ENCODE results near the gene HPS1.
A peak's percentile ranks its signal among the peaks of the same experiment; 100 is the strongest.

HPS1 gene

DNA sequence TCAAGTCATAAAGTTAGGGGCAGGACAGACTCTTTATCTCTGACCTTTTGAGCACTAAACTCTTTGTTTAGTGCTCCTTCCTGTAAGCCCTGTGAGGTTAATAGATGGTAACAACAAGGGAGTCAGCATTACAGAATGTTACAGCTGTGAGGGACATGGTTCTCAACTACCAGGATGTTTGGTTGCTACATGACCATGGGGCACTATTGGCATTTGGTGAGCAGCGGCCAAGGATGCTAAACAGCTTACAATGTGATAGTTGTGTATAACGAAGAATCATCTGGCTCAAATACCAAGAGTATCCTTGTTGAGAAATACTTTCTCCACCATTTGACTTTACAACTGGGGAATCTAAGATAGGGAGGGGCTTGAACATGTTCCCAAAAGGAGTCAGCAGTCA, 35.4 kb upstream of the HPS1 start:
- no peak for TF ChIP-seq SPI1 (IDR thresholded peaks at IDR 0.05; ENCODE audit: low read depth, low read length)
- TF ChIP-seq POLR2AphosphoS5 (IDR thresholded peaks at IDR 0.05; ENCODE audit: low read depth, low read length): no peak
- no peak for TF ChIP-seq PAX5 (IDR thresholded peaks at IDR 0.05; ENCODE audit: insufficient read depth, low read length, severe bottlenecking)
- DNase-seq (ENCODE audit: insufficient read length, low spot score) (no peak), FAIRE-seq (no peak)

GRCh38 chr10:98481404-98481945, 34.7 kb upstream of the HPS1 start:
- DNase-seq (ENCODE audit: insufficient read length, low spot score): no peak
- TF ChIP-seq PAX5 (IDR thresholded peaks at IDR 0.05; ENCODE audit: insufficient read depth, low read length, severe bottlenecking): no peak
- no peak for TF ChIP-seq POLR2A (IDR thresholded peaks at IDR 0.05; ENCODE audit: low read depth, low read length)
- no peak for TF ChIP-seq SPI1 (IDR thresholded peaks at IDR 0.05; ENCODE audit: low read depth, low read length)
- no peak for TF ChIP-seq TAF1 (IDR thresholded peaks at IDR 0.05; ENCODE audit: low read depth, low read length)
- TF ChIP-seq POLR2AphosphoS5 (IDR thresholded peaks at IDR 0.05; ENCODE audit: low read depth, low read length): no peak
- no peak for TF ChIP-seq POU2F2 (IDR thresholded peaks at IDR 0.05; ENCODE audit: low read depth, low read length)
- FAIRE-seq: no peak

DNA sequence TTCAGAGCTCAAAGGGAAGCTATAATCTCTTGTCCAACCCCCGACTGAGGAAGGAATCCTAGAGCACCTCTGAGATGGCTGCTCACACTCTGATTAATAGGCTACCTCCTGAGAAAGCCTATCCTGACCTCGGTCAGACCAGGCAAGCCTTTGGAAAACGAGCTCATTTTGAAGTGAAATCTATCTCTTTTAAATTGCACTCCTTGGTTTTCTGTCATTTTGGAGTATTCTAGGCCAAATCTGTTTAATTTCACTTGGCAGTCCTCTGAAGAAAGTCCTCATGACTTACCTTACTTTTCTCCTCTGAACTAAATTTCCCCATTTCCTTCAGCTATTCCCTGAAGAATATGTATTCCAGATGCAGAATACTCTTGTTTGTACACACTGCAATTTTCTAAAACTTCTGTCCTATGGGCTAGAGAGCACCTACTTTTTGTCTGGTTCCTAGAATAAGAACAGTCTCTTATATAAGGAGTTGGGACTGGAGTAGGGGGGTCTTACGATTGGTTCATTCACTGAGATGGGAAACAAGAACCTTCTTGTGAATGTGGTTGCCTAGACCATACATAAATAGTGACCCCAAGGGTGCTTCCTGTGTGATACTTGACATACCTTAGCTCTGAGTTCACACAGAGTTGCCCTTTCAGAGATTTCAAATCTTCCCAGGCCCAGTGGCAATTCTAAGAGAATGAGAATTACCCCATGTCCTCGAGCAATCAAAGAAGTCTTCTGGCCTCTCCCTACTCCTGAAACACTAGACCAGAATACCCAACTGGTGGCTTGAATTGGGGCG, 31.9 kb upstream of the HPS1 start:
- FAIRE-seq (no peak), DNase-seq (ENCODE audit: insufficient read length, low spot score) (no peak)
- TF ChIP-seq POLR2AphosphoS5 (IDR thresholded peaks at IDR 0.05; ENCODE audit: low read depth, low read length) (no peak), SPI1 (IDR thresholded peaks at IDR 0.05; ENCODE audit: low read depth, low read length) (no peak), POLR2A (IDR thresholded peaks at IDR 0.05; ENCODE audit: low read depth, low read length) (0 out of 2 replicates have a peak, but pooled peaks have one; percentile 6)

DNA sequence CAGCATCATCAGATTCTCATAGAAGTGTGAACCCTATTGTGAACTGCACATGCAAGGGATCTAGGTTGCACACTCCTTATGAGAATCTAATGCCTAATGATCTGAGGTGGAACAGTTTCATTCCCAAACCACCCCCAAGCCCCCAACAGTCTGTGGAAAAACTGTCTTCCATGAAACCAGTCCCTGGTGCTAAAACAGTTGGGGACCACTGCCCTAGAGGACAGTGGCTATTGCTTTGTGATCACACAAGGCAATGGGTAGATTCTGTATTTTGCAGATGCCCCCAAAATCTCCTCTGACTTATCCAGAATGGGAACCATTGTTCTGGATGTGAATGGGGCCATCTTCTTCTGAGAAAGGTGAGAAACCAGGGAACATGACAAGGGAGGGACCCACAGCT, 31.1 kb upstream of the HPS1 start:
- FAIRE-seq: no peak
- TF ChIP-seq POLR2A (IDR thresholded peaks at IDR 0.05; ENCODE audit: low read depth, low read length) (no peak; the same call in 1 of the 2 replicates), TAF1 (IDR thresholded peaks at IDR 0.05; ENCODE audit: low read depth, low read length) (no peak), POU2F2 (IDR thresholded peaks at IDR 0.05; ENCODE audit: low read depth, low read length) (no peak), SPI1 (IDR thresholded peaks at IDR 0.05; ENCODE audit: low read depth, low read length) (no peak), POLR2AphosphoS5 (IDR thresholded peaks at IDR 0.05; ENCODE audit: low read depth, low read length) (no peak), PAX5 (IDR thresholded peaks at IDR 0.05; ENCODE audit: insufficient read depth, low read length, severe bottlenecking) (no peak)
- DNase-seq (ENCODE audit: insufficient read length, low spot score): no peak

DNA sequence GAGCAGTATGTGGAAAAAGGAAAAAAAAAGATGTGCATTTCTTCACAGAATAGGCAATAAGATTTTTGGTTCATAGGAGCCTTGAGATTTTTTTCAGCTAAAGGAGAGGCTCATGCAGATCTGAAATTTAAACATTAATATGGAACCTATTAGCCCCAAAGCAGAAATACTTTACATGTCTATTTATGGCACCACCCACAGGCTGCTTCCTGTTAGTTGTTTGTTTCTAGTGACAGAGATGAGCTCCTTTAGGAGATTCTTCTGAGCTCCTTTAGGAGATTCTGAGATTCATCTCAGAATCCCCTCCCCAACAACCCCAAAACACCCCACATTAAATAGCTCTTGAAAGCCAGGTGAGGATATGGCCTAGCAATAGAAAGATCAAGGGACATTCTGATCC, 27.9 kb upstream of the HPS1 start:
- FAIRE-seq: no peak
- no peak for DNase-seq (ENCODE audit: insufficient read length, low spot score)
- TF ChIP-seq POU2F2 (IDR thresholded peaks at IDR 0.05; ENCODE audit: low read depth, low read length): no peak
- no peak for TF ChIP-seq POLR2A (IDR thresholded peaks at IDR 0.05; ENCODE audit: low read depth, low read length)
- no peak for TF ChIP-seq POLR2AphosphoS5 (IDR thresholded peaks at IDR 0.05; ENCODE audit: low read depth, low read length)
- TF ChIP-seq TAF1 (IDR thresholded peaks at IDR 0.05; ENCODE audit: low read depth, low read length): no peak
- no peak for TF ChIP-seq PAX5 (IDR thresholded peaks at IDR 0.05; ENCODE audit: insufficient read depth, low read length, severe bottlenecking)
- TF ChIP-seq SPI1 (IDR thresholded peaks at IDR 0.05; ENCODE audit: low read depth, low read length): no peak

- no peak for DNase-seq (ENCODE audit: insufficient read length, low spot score)
- FAIRE-seq: no peak
- no peak for TF ChIP-seq SPI1 (IDR thresholded peaks at IDR 0.05; ENCODE audit: low read depth, low read length)
- no peak for TF ChIP-seq TAF1 (IDR thresholded peaks at IDR 0.05; ENCODE audit: low read depth, low read length)
- TF ChIP-seq POU2F2 (IDR thresholded peaks at IDR 0.05; ENCODE audit: low read depth, low read length): no peak
- TF ChIP-seq POLR2AphosphoS5 (IDR thresholded peaks at IDR 0.05; ENCODE audit: low read depth, low read length): no peak
- no peak for TF ChIP-seq POLR2A (IDR thresholded peaks at IDR 0.05; ENCODE audit: low read depth, low read length)
- TF ChIP-seq PAX5 (IDR thresholded peaks at IDR 0.05; ENCODE audit: insufficient read depth, low read length, severe bottlenecking): no peak
These were observed 25.5 kb upstream of the HPS1 start for GRCh38 chr10:98472196-98472595.

- no peak for TF ChIP-seq TAF1 (IDR thresholded peaks at IDR 0.05; ENCODE audit: low read depth, low read length)
- no peak for TF ChIP-seq PAX5 (IDR thresholded peaks at IDR 0.05; ENCODE audit: insufficient read depth, low read length, severe bottlenecking)
- no peak for TF ChIP-seq POU2F2 (IDR thresholded peaks at IDR 0.05; ENCODE audit: low read depth, low read length)
- TF ChIP-seq POLR2AphosphoS5 (IDR thresholded peaks at IDR 0.05; ENCODE audit: low read depth, low read length): no peak
- no peak for TF ChIP-seq SPI1 (IDR thresholded peaks at IDR 0.05; ENCODE audit: low read depth, low read length)
- TF ChIP-seq POLR2A (IDR thresholded peaks at IDR 0.05; ENCODE audit: low read depth, low read length): no peak
- FAIRE-seq (no peak), DNase-seq (ENCODE audit: insufficient read length, low spot score) (no peak)
These were observed 24.1 kb upstream of the HPS1 start for GRCh38 chr10:98470850-98471249.

DNA sequence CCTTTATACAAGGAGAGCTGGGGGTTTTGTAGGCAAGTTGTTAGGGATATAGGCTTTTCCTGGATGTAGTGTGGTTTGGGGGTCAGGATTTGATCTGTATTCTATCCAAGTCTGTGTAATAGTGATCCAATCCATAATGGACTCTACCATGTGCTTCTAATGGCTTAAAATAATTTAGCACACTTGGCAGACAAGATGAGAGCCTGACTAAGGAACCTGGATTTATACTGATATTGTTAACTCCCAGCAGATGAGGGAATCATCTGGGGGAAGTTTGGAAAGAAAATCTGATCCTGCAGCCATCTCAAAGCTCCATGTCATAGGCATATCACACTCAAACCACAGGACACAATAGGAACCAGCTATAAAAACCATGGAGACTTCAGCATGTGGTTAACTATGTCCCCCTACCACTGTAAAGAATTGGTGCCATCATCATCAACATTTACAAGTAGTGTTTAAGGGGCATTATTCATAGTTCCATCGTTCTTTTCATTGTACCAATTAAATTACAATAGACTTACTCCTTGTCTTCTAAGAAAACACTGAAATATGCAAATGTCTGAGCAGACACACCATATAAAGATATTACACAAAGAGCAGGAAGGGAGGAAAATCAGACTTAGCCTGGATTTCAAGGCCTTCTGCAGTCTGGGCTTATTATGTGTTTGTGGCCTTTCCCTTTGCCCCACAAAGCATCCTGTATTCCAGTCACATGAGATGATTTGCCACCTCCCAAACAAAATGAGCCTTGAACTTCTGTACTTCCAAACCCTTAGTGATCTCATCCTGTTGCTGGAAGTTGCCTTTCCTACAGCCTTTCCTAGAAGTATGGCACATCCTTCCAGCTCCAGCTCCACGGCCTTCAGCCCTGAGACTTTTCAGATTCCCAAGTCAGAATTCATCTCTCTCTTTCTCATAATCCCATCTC, 22.5 kb upstream of the HPS1 start:
- DNase-seq (ENCODE audit: insufficient read length, low spot score): no peak

More for the DNA sequence above, 22.5 kb upstream of the HPS1 start:
- TF ChIP-seq POLR2AphosphoS5 (IDR thresholded peaks at IDR 0.05; ENCODE audit: low read depth, low read length): no peak
- TF ChIP-seq TAF1 (IDR thresholded peaks at IDR 0.05; ENCODE audit: low read depth, low read length): no peak
- no peak for TF ChIP-seq POLR2A (IDR thresholded peaks at IDR 0.05; ENCODE audit: low read depth, low read length)
- no peak for TF ChIP-seq PAX5 (IDR thresholded peaks at IDR 0.05; ENCODE audit: insufficient read depth, low read length, severe bottlenecking)
- no peak for TF ChIP-seq POU2F2 (IDR thresholded peaks at IDR 0.05; ENCODE audit: low read depth, low read length)
- TF ChIP-seq SPI1 (IDR thresholded peaks at IDR 0.05; ENCODE audit: low read depth, low read length): no peak
- FAIRE-seq: no peak
